ENCODE measurements around the gene ATP9A.
"Not testable (repeated sequence)": the region's sequence is repeated elsewhere in the genome, so short reads cannot be mapped to it uniquely, and the experiment has no call there.

ATP9A gene

GRCh38 chr20:51729771-51730170, 38.4 kb downstream of the ATP9A start:
- no peaks in the 10 kb centered on the region for H3K36me3 ChIP-seq (replicated peaks)
- in situ Hi-C loops (cut with HindIII; ENCODE audit: low pct_ligation_motif_present, low sequenced_read_pairs): no loop called here

GRCh38 chr20:51728737-51729136, 39.5 kb downstream of the ATP9A start:
- Histone ChIP-seq H3K4me3 (ENCODE audit: low read depth, low read length) (no peak overlapping the region), H3K36me3 (replicated peaks) (no peaks in the 10 kb centered on the region), H3K27ac (no peak overlapping the region), H3K27me3 (replicated peaks) (no peaks in the 10 kb centered on the region)
- in situ Hi-C loops (cut with HindIII; ENCODE audit: low pct_ligation_motif_present, low sequenced_read_pairs): no loop called here
- TF ChIP-seq CTCF (IDR thresholded peaks at IDR 0.05; ENCODE audit: low read depth, low read length, missing control alignments): no peak
- no peak for DNase-seq

More at GRCh38 chr20:51729771-51730170, 38.4 kb downstream of the ATP9A start:
- TF ChIP-seq CTCF (IDR thresholded peaks at IDR 0.05; ENCODE audit: low read depth, low read length, missing control alignments): no peak
- H3K4me3 ChIP-seq (ENCODE audit: low read depth, low read length): no peak overlapping the region
- no peak overlapping the region for H3K27ac ChIP-seq
- H3K27me3 ChIP-seq (replicated peaks): no peaks in the 10 kb centered on the region
- DNase-seq: no peak

GRCh38 chr20:51727872-51728271, 40.3 kb downstream of the ATP9A start:
- Histone ChIP-seq H3K27me3 (replicated peaks) (no peaks in the 10 kb centered on the region), H3K36me3 (replicated peaks) (no peaks in the 10 kb centered on the region), H3K27ac (no peak overlapping the region), H3K4me3 (ENCODE audit: low read depth, low read length) (no peak overlapping the region)
- TF ChIP-seq CTCF (IDR thresholded peaks at IDR 0.05; ENCODE audit: low read depth, low read length, missing control alignments): no peak
- in situ Hi-C loops (cut with HindIII; ENCODE audit: low pct_ligation_motif_present, low sequenced_read_pairs): no loop called here
- no peak for DNase-seq

- no peak for TF ChIP-seq CTCF (IDR thresholded peaks at IDR 0.05; ENCODE audit: low read depth, low read length, missing control alignments)
- in situ Hi-C loops (cut with HindIII; ENCODE audit: low pct_ligation_motif_present, low sequenced_read_pairs): no loop called here
- no peaks in the 10 kb centered on the region for H3K36me3 ChIP-seq (replicated peaks)
- H3K27ac ChIP-seq: no peak overlapping the region
- no peak for DNase-seq
- H3K4me3 ChIP-seq (ENCODE audit: low read depth, low read length): no peak overlapping the region
- H3K27me3 ChIP-seq (replicated peaks): no peaks in the 10 kb centered on the region
These were observed 42.5 kb downstream of the ATP9A start for GRCh38 chr20:51725584-51726176.

- H3K36me3 ChIP-seq (replicated peaks); H3K27ac ChIP-seq; H3K4me3 ChIP-seq (ENCODE audit: low read depth, low read length); H3K27me3 ChIP-seq (replicated peaks); in situ Hi-C loops (cut with HindIII; ENCODE audit: low pct_ligation_motif_present, low sequenced_read_pairs); DNase-seq: not testable (repeated sequence)
These were observed 45.2 kb downstream of the ATP9A start for GRCh38 chr20:51723026-51723425.

GRCh38 chr20:51722246-51722645, 45.9 kb downstream of the ATP9A start:
- in situ Hi-C loops (cut with HindIII; ENCODE audit: low pct_ligation_motif_present, low sequenced_read_pairs); H3K4me3 ChIP-seq (ENCODE audit: low read depth, low read length); H3K27ac ChIP-seq; DNase-seq; H3K36me3 ChIP-seq (replicated peaks); H3K27me3 ChIP-seq (replicated peaks): not testable (repeated sequence)

- no peaks in the 10 kb centered on the region for H3K36me3 ChIP-seq (replicated peaks)
- H3K27ac ChIP-seq: no peak overlapping the region
- no peaks in the 10 kb centered on the region for H3K27me3 ChIP-seq (replicated peaks)
- in situ Hi-C loops (cut with HindIII; ENCODE audit: low pct_ligation_motif_present, low sequenced_read_pairs): no loop called here
- no peak for DNase-seq
- H3K4me3 ChIP-seq (ENCODE audit: low read depth, low read length): no peak overlapping the region
- no peak for TF ChIP-seq CTCF (IDR thresholded peaks at IDR 0.05; ENCODE audit: low read depth, low read length, missing control alignments)
These were observed 47.3 kb downstream of the ATP9A start for GRCh38 chr20:51720854-51721253.
